ENCODE data around the gene LSM14B. TPM values are rescaled to one million over a fixed set of nuclear protein-coding genes. Genes with fewer than 3 reads are reported as not detected.

The LSM14B gene
- total RNA-seq, 2 donors from 2014 or later = 26.1 to 26.8 TPM

DNA sequence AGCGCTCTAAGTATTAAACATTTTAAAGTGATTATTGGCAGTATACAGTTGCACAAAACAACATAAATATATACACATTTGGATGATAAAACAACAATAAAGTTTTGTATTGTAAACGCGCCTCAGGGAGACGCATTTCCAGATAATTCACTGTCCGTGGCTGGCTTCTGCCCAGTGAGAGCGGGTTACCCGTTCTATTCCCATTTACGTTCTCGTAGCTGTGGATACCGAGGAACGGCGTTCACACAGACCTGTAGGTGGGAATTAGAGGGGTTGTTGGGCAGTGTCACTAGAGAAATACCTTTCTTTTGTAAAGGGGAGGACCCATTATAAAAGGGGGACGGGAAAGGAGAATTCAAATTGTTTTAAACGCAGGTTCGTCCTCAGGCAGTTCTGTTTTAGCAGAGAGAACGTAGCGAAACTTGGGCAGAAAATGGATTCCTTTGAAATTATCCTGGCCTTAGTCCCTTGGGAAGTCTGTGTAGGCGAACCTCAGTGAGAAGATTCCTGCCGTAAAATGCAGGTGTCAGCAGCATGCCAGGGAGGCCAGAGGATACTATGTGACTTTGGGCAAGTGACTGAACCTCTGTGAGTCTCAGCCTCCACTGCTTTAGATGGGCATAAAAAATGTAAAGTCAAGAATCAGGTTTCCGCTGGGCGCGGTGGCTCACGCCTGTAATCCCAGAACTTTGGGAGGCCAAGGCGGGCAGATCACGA, 61.3 kb downstream of the LSM14B start:
- Histone ChIP-seq H3K4me1 (peaks cover 0 to 24% of the 10 kb centered on the region in 2 donors), H3K9me3 (no peaks in the 10 kb centered on the region), H3K27me3 (no peaks in the 10 kb centered on the region), H3K36me3 (peaks cover 13% of the 10 kb centered on the region), H3K27ac (peak overlapping the region; percentile 95 to 97), H3K4me3 (peak overlapping the region; percentile 99 to 100)
- no peak for TF ChIP-seq CTCF (IDR thresholded peaks at IDR 0.05)
- DNase-seq (ENCODE audit: low spot score) = no peak

Other genes with a start within 250 kb of the LSM14B start
- 10 to 100 TPM in 1 of 2 donors, 1 to 10 TPM in 1; 8.3 to 18.0 TPM for gene TAF4, start 56.6 kb upstream of the LSM14B start, total RNA-seq
- gene PSMA7, start 20.9 kb downstream of the LSM14B start, total RNA-seq = 100 to 1,000 TPM; 258 to 313 TPM
- gene SS18L1, start 21.3 kb downstream of the LSM14B start, total RNA-seq = 1 to 10 TPM; 8.3 to 9.0 TPM
- gene MTG2, start 60.6 kb downstream of the LSM14B start, total RNA-seq = 10 to 100 TPM; 20.7 to 24.1 TPM
- not detected for gene HRH3, start 97.8 kb downstream of the LSM14B start, total RNA-seq
- 10 to 100 TPM; 27.2 to 29.6 TPM for gene OSBPL2, start 116.0 kb downstream of the LSM14B start, total RNA-seq
- 100 to 1,000 TPM in 1 of 2 donors, 10 to 100 TPM in 1; 95.9 to 128 TPM for gene ADRM1, start 180.5 kb downstream of the LSM14B start, total RNA-seq
- 10 to 100 TPM; 61.1 to 69.4 TPM for gene LAMA5, start 244.8 kb downstream of the LSM14B start, total RNA-seq

Data from right atrium auricular region (tissue), 2 donors.